Natural killer cell (primary cell): ENCODE results near the gene AFAP1. TPM values are rescaled to one million over a fixed set of nuclear protein-coding genes. Genes with fewer than 3 reads are reported as not detected.

Experiments used
- ATAC-seq, 3 donors: fragments of 150-1000 bp in 2 of 3; fragments of 200-7000 bp in 1 of 3; cut with Tn5 transposase; 1 replicate in 1 of 3; 2 replicates in 2 of 3; pipeline ENCODE4 v1.10.0; 2021; ENCODE audit warnings: mild to moderate bottlenecking in 2 of 3, moderate library complexity in 2 of 3
- DNase-seq, 2 donors: peaks; one replicate each; pipeline versions ENCODE4 v3.0.0 to v3.0.0-alpha.2; 2013 to 2021; ENCODE audit warnings: mixed read lengths in 1 of 2
- H3K27ac ChIP-seq: one replicate; pipeline ENCODE4 v1.5.1; 2013; ENCODE audit warnings: mild to moderate bottlenecking, low read length
- H3K27me3 ChIP-seq: one replicate; pipeline ENCODE4 v1.6.1; 2013; ENCODE audit warnings: low read length; ENCODE audit not compliant: control insufficient read depth, insufficient read depth
- H3K36me3 ChIP-seq: one replicate; pipeline ENCODE4 v1.6.1; 2013; ENCODE audit warnings: low read length; ENCODE audit not compliant: control insufficient read depth, insufficient read depth
- H3K4me1 ChIP-seq: one replicate; pipeline ENCODE4 v1.6.1; 2013; ENCODE audit warnings: low read length; ENCODE audit not compliant: control insufficient read depth, insufficient read depth
- H3K4me3 ChIP-seq: one replicate; pipeline ENCODE4 v1.5.1; 2013; ENCODE audit warnings: low read length
- H3K9me3 ChIP-seq: one replicate; pipeline ENCODE4 v1.6.1; 2013; ENCODE audit warnings: low read length; ENCODE audit not compliant: control insufficient read depth, insufficient read depth
- H3K27ac Mint-ChIP-seq, 2 donors: one replicate each; pipeline ENCODE4 v1.8.0; 2022; ENCODE audit warnings: mild to moderate bottlenecking in 2 of 2, mixed read lengths in 2 of 2, moderate library complexity in 1 of 2
- H3K27me3 Mint-ChIP-seq, 2 donors: one replicate each; pipeline ENCODE4 v1.8.0; 2022; ENCODE audit warnings: low read depth in 2 of 2, mixed read lengths in 2 of 2
- H3K36me3 Mint-ChIP-seq: one replicate; pipeline ENCODE4 v1.8.0; 2022; ENCODE audit warnings: mixed read lengths
- H3K4me1 Mint-ChIP-seq, 2 donors: one replicate each; pipeline ENCODE4 v1.8.0; 2022; ENCODE audit warnings: mixed read lengths in 2 of 2
- H3K4me3 Mint-ChIP-seq: one replicate; pipeline ENCODE4 v1.8.0; 2022; ENCODE audit warnings: mild to moderate bottlenecking, moderate library complexity, mixed read lengths
- H3K9me3 Mint-ChIP-seq, 2 donors: one replicate each; pipeline ENCODE4 v1.8.0; 2022; ENCODE audit warnings: mixed read lengths in 2 of 2
- WGBS: methylation state at CpG from one replicate; pipeline ENCODE4 v1.1.7; 2013; ENCODE audit warnings: missing lambda C conversion rate; ENCODE audit not compliant: insufficient coverage; 5-methylcytosine and 5-hydroxymethylcytosine counted together
- intact Hi-C: fragments of 100-400 bp; cut with micrococcal nuclease; formaldehyde crosslinking; loops from one replicate; pipeline ENCODE4 v1.14.2; 2022
- total RNA-seq, 4 donors: library from RNA; stranded (reverse); fragments of 120-200 nt in 1 of 4; gene quantifications; one replicate each; pipeline versions ENCODE4 v1.2.3 to v1.2.4, GENCODE V29; 2013 to 2022
- TF ChIP-seq, protein P1 (sequence below): fragments of 200-600 bp; IDR thresholded peaks from one replicate; pipeline ENCODE4 v1.8.0; 2022; ENCODE audit warnings: antibody characterized with exemption

AFAP1 gene
- total RNA-seq, 3 donors from 2014 or later (not counting 1 experiment from before 2014, with no cell fraction given) = 4.9 to 12.5 (median 9.5) TPM

DNA sequence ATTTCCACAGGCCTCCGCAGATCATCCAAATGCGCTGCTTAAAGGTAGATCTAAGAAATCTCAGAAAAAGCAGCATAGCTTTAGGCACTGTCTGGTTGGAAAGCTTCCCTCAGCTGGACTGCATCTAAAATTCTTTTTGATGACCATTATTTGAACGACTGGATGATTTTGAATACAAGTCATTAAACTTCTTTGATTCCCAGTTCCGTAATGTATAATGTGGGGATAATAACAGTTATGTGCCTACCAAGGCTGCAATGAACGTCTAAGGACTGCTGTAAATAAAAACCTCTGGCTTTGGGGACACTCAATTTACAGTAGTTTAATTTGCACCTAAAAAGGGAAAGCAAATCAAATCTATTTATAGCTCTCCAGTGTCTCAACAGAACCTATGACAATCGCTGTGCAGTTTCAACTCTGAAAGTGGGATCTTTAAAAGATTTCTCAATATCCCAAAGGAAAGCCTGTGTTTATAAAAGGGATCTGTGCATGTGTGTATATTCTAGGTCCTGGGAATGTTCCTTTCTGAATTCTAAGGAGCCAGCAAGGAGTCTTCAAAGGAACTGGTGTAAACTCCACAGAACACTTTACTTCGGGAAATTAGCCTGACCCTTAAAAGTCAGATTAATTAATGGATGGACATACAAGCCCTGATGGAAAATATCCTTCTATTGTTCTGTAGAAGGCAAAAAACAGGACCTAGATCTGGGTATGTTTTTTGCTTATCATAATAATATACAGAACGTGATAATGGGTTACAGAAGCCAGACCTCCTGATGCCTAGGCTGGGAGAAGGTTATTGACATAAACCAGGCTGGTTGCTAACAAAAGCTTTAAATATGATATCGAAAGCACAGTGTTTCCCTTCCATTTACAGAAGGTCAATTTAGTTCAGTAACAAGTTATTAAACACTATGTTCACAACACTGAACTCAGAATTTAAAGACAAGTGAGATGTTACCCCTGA lies 53.4 kb downstream of the AFAP1 start:
- Mint-ChIP-seq H3K36me3 (peaks cover 8% of the 10 kb centered on the region), H3K4me3 (no peak overlapping the region)

DNA sequence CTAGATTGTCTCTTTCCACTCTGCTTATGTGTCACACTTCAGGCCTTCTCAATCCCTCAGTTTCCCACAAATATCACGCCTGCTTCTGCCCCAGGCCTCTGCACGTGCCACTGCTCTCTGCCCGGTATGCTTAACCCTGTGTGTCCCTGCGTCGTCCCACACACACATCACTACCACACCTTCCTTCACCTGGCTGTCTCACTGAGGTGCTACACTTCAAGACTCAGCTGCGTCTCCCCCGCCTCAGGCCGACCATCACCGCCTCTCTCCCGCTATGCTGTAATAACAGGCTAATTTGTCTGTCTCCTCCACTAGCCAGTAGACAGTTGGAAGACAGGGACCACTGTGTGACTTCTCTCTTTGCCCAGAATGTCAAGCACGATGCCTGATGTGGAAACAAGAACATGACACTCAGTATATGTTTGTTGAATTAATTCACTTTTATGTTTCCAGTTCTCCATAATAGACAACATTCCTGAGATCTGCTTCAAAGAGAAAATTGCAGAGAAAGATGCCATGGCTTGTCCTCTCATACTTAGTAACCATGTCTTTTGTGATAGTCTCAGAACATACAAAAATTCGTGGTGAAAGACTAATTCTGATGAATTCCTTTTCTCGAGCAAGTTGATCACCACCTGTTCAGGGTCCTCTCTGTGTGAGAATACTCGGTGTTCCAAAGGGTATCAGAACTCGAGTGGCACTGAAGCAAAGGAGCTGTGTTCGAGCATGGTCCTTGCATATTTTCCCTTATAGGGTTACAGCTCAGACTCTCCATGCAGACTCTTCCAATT lies 54.2 kb downstream of the AFAP1 start:
- Mint-ChIP-seq H3K36me3 (peaks cover 8% of the 10 kb centered on the region), H3K4me3 (no peak overlapping the region), H3K4me1 (peaks cover 0 to 22% of the 10 kb centered on the region in 2 donors), H3K27me3 (peaks cover 5 to 21% of the 10 kb centered on the region in 2 donors), H3K9me3 (peaks cover 2 to 5% of the 10 kb centered on the region in 2 donors), H3K27ac (no peak overlapping the region)
- no peaks in the 10 kb centered on the region for H3K27me3 ChIP-seq
- no peaks in the 10 kb centered on the region for H3K36me3 ChIP-seq
- no peak for DNase-seq
- ATAC-seq = no peak
- no peak overlapping the region for H3K4me3 ChIP-seq
- H3K9me3 ChIP-seq = peaks cover 8% of the 10 kb centered on the region
- intact Hi-C loops = no loop called here
- TF ChIP-seq, protein P1, sequence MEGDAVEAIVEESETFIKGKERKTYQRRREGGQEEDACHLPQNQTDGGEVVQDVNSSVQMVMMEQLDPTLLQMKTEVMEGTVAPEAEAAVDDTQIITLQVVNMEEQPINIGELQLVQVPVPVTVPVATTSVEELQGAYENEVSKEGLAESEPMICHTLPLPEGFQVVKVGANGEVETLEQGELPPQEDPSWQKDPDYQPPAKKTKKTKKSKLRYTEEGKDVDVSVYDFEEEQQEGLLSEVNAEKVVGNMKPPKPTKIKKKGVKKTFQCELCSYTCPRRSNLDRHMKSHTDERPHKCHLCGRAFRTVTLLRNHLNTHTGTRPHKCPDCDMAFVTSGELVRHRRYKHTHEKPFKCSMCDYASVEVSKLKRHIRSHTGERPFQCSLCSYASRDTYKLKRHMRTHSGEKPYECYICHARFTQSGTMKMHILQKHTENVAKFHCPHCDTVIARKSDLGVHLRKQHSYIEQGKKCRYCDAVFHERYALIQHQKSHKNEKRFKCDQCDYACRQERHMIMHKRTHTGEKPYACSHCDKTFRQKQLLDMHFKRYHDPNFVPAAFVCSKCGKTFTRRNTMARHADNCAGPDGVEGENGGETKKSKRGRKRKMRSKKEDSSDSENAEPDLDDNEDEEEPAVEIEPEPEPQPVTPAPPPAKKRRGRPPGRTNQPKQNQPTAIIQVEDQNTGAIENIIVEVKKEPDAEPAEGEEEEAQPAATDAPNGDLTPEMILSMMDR = no peak
- H3K27ac ChIP-seq = no peak overlapping the region
- H3K4me1 ChIP-seq = no peaks in the 10 kb centered on the region
- WGBS = 85% methylated on average over 16 of the region's 16 CpGs

More for the DNA sequence above, 53.4 kb downstream of the AFAP1 start:
- Mint-ChIP-seq H3K4me1 (peaks cover 0 to 13% of the 10 kb centered on the region in 2 donors), H3K27ac (no peak overlapping the region), H3K27me3 (peaks cover 5 to 21% of the 10 kb centered on the region in 2 donors), H3K9me3 (peaks cover 2 to 5% of the 10 kb centered on the region in 2 donors)
- Histone ChIP-seq H3K4me1 (no peaks in the 10 kb centered on the region), H3K36me3 (no peaks in the 10 kb centered on the region), H3K27me3 (no peaks in the 10 kb centered on the region), H3K4me3 (no peak overlapping the region), H3K9me3 (peaks cover 8% of the 10 kb centered on the region), H3K27ac (no peak overlapping the region)
- intact Hi-C loops = no loop called here
- DNase-seq (no peak), ATAC-seq (no peak)
- TF ChIP-seq, protein P1 = no peak
- WGBS = 87% methylated on average over 8 of the region's 9 CpGs

DNA sequence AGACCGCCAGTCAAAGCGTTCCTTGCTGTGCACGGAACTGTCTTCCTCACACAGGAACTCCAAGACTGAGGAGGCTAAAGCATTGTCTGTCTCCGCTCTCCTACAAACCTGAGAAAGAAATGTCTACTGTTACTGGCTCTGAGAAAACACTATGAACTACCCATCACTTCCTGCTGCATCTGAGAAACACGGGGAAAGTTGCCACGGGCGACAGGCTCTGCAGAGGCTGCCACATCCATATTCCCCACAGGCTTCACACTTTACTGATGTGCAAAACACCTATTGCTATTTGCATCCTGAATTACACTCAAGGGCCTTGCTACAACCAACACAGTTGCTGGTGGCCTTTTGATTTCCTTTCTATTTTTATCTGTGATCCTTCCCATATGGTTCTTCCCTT lies 59.0 kb downstream of the AFAP1 start:
- H3K27ac Mint-ChIP-seq = no peak overlapping the region
- no peaks in the 10 kb centered on the region for H3K36me3 Mint-ChIP-seq
- H3K4me1 ChIP-seq = peaks cover 5% of the 10 kb centered on the region
- TF ChIP-seq, protein P1 = no peak
- WGBS = 61% methylated on average over 7 of the region's 7 CpGs
- no peak overlapping the region for H3K27ac ChIP-seq
- ATAC-seq (no peak), DNase-seq (no peak)
- intact Hi-C loops = no loop called here
- H3K9me3 Mint-ChIP-seq = no peaks in the 10 kb centered on the region
- no peaks in the 10 kb centered on the region for H3K36me3 ChIP-seq
- no peak overlapping the region for H3K4me3 Mint-ChIP-seq
- H3K4me3 ChIP-seq = no peak overlapping the region
- H3K9me3 ChIP-seq = no peaks in the 10 kb centered on the region
- peaks cover 0 to 25% of the 10 kb centered on the region in 2 donors for H3K4me1 Mint-ChIP-seq
- H3K27me3 Mint-ChIP-seq = no peaks in the 10 kb centered on the region
- H3K27me3 ChIP-seq = no peaks in the 10 kb centered on the region
